Smooth muscle cell (in vitro differentiated cells): ENCODE results near the gene TSPEAR. TPM values are rescaled to one million over a fixed set of nuclear protein-coding genes. Genes with fewer than 3 reads are reported as not detected.

Experiments used
- DNase-seq: peaks from one replicate; lab custom pipeline; 2025; ENCODE audit not compliant: unreplicated experiment; lab: John Stamatoyannopoulos, UW
- H2AFZ ChIP-seq: fragments of 200-600 bp; sonication (generic); 2 replicates; pipeline ENCODE4 v1.6.0; 2016; ENCODE audit warnings: antibody characterized with exemption, low read depth, mild to moderate bottlenecking
- H3F3A ChIP-seq: fragments of 200-600 bp; sonication (generic); 2 replicates; pipeline ENCODE4 v1.6.0; 2017; ENCODE audit warnings: antibody characterized with exemption, low read depth
- H3K27ac ChIP-seq: fragments of 200-600 bp; sonication (generic); 2 replicates; pipeline ENCODE4 v1.5.1; 2016; ENCODE audit warnings: low read depth, mild to moderate bottlenecking
- H3K27me3 ChIP-seq: fragments of 200-600 bp; sonication (generic); 2 replicates; pipeline ENCODE4 v1.6.1; 2016; ENCODE audit warnings: low read depth, mild to moderate bottlenecking
- H3K36me3 ChIP-seq: fragments of 200-600 bp; sonication (generic); 2 replicates; pipeline ENCODE4 v1.5.1; 2016; ENCODE audit warnings: low read depth
- H3K4me1 ChIP-seq: fragments of 200-600 bp; sonication (generic); 2 replicates; pipeline ENCODE4 v1.5.1; 2016; ENCODE audit warnings: low read depth
- H3K4me2 ChIP-seq: fragments of 200-600 bp; sonication (generic); 2 replicates; pipeline ENCODE4 v1.6.0; 2016; ENCODE audit warnings: mild to moderate bottlenecking
- H3K4me3 ChIP-seq: fragments of 200-600 bp; sonication (generic); 2 replicates; pipeline ENCODE4 v1.5.1; 2016; ENCODE audit warnings: mild to moderate bottlenecking
- H3K79me2 ChIP-seq: fragments of 200-600 bp; sonication (generic); 2 replicates; pipeline ENCODE4 v1.6.0; 2016; ENCODE audit warnings: low read depth, mild to moderate bottlenecking
- H3K9ac ChIP-seq: fragments of 200-600 bp; sonication (generic); 2 replicates; pipeline ENCODE4 v1.6.0; 2016; ENCODE audit warnings: low read depth
- H3K9me3 ChIP-seq: fragments of 200-600 bp; sonication (generic); replicated peaks from 2 replicates; pipeline ENCODE4 v1.5.1; 2016; ENCODE audit warnings: low read depth
- H4K20me1 ChIP-seq: fragments of 200-600 bp; sonication (generic); 2 replicates; pipeline ENCODE4 v1.6.0; 2016; ENCODE audit warnings: low read depth
- WGBS: methylation state at CpG from one replicate; pipeline ENCODE4 v1.1.7; 2016; ENCODE audit warnings: low lambda C conversion rate; 5-methylcytosine and 5-hydroxymethylcytosine counted together
- polyA plus RNA-seq: library from polyadenylated mRNA; unstranded; fragments of >200 nt; fragmentation: Nextera tagmentation; extraction: Ambion mirVana; gene quantifications from 2 replicates; pipeline ENCODE4 v1.2.1, GENCODE V29; 2016
- total RNA-seq: library from RNA; depleted of rRNA; stranded (reverse); fragments of >200 nt; gene quantifications from 2 replicates; pipeline ENCODE4 v1.2.3, GENCODE V29; 2014
- TF ChIP-seq, protein P1 (sequence below): fragments of 200-600 bp; sonication (generic); IDR thresholded peaks from 2 replicates; pipeline ENCODE4 v1.5.1; 2017; ENCODE audit warnings: borderline replicate concordance, mild to moderate bottlenecking, antibody characterized with exemption; ENCODE audit not compliant: insufficient read depth, poor library complexity, severe bottlenecking

TSPEAR gene
- total and polyA plus RNA-seq, 2 experiments from 2014 or later = 0.71 TPM; not detected in 1

DNA sequence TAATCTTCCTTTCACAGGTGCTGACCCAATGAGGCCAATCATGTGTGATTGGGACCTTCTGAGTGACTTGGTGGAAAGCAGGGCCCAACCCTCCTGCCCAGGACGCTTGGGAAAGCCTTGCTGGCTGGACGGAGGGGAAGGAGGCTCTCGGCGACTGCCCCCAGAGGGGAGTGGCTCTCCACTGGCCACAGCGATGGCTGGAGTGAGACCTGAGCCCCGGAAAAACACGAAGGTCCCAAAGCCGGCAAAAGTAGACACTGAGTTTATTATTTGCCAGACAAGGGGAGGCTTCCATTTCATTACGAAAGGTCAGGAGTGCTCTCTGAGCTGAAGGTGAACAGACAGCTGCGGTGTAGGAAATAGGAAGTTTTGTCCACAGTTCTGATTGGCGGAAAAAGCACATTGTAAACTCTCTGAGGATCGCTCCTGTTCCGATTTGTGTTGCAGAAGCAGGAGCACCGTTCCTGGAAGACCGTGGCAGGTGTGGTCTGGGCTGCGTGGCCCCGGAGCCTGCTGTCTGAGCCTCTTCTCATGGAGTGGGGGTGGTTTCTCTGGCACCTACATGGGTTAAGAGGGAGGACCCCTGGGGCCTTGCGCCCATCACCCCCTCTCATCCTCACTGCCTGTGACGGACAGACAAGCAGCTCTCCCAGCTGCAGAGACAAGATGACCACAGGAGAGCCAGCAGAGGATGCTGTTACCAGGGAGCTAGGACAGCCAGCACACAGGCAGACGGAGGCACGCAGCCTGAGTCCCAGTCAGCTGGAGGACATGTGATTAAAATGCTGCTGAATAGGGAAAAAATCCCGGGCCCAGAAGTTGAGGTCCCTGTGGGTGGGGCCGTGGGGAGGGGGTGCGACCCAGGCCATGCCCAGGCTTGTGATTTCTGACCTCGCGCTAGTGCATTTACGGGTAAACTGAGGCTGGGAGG is 212.8 kb downstream of the TSPEAR start:
- Histone ChIP-seq H2AFZ (no peak overlapping the region), H3K79me2 (no peaks in the 10 kb centered on the region), H3K9ac (no peak overlapping the region), H3F3A (no peaks in the 10 kb centered on the region), H4K20me1 (peaks cover 14% of the 10 kb centered on the region), H3K4me3 (no peak overlapping the region), H3K27ac (no peak overlapping the region), H3K36me3 (no peaks in the 10 kb centered on the region), H3K4me1 (peaks cover 7% of the 10 kb centered on the region), H3K4me2 (no peak overlapping the region), H3K9me3 (no peaks in the 10 kb centered on the region), H3K27me3 (no peaks in the 10 kb centered on the region)
- DNase-seq = no peak
- WGBS = 92% methylated on average over 27 of the region's 27 CpGs
- TF ChIP-seq, protein P1, sequence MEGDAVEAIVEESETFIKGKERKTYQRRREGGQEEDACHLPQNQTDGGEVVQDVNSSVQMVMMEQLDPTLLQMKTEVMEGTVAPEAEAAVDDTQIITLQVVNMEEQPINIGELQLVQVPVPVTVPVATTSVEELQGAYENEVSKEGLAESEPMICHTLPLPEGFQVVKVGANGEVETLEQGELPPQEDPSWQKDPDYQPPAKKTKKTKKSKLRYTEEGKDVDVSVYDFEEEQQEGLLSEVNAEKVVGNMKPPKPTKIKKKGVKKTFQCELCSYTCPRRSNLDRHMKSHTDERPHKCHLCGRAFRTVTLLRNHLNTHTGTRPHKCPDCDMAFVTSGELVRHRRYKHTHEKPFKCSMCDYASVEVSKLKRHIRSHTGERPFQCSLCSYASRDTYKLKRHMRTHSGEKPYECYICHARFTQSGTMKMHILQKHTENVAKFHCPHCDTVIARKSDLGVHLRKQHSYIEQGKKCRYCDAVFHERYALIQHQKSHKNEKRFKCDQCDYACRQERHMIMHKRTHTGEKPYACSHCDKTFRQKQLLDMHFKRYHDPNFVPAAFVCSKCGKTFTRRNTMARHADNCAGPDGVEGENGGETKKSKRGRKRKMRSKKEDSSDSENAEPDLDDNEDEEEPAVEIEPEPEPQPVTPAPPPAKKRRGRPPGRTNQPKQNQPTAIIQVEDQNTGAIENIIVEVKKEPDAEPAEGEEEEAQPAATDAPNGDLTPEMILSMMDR = no peak

DNA sequence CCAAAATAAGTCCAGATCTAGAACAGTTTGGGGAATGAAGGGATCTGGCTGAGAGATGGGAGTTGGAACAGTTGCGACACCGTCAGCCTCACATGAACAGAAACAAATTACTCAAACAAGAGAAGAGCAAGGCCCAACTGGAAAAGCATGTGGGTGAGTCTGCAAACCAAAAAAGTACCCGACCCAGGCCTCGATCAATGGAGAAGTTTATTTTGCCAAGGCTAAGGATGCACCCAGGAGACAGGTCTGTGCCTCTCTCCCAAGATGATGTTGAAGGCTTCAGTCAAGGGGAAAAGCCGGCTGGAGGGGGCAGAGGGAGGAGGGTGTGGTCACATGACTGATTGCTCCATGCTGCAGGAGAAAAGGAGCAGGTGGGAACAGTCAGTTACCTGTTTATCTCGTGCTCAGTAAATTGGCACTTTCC is 213.7 kb downstream of the TSPEAR start:
- no peak overlapping the region for H3K27ac ChIP-seq
- peaks cover 14% of the 10 kb centered on the region for H4K20me1 ChIP-seq
- DNase-seq = no peak
- H3K4me2 ChIP-seq = no peak overlapping the region
- H3K79me2 ChIP-seq = no peaks in the 10 kb centered on the region
- H3K4me3 ChIP-seq = no peak overlapping the region
- no peaks in the 10 kb centered on the region for H3K9me3 ChIP-seq
- H3K36me3 ChIP-seq = no peaks in the 10 kb centered on the region
- peaks cover 7% of the 10 kb centered on the region for H3K4me1 ChIP-seq
- no peaks in the 10 kb centered on the region for H3F3A ChIP-seq
- 82% methylated on average over 6 of the region's 6 CpGs for WGBS
- H3K9ac ChIP-seq = no peak overlapping the region
- H3K27me3 ChIP-seq = no peaks in the 10 kb centered on the region
- no peak overlapping the region for H2AFZ ChIP-seq
- TF ChIP-seq, protein P1 = no peak

DNA sequence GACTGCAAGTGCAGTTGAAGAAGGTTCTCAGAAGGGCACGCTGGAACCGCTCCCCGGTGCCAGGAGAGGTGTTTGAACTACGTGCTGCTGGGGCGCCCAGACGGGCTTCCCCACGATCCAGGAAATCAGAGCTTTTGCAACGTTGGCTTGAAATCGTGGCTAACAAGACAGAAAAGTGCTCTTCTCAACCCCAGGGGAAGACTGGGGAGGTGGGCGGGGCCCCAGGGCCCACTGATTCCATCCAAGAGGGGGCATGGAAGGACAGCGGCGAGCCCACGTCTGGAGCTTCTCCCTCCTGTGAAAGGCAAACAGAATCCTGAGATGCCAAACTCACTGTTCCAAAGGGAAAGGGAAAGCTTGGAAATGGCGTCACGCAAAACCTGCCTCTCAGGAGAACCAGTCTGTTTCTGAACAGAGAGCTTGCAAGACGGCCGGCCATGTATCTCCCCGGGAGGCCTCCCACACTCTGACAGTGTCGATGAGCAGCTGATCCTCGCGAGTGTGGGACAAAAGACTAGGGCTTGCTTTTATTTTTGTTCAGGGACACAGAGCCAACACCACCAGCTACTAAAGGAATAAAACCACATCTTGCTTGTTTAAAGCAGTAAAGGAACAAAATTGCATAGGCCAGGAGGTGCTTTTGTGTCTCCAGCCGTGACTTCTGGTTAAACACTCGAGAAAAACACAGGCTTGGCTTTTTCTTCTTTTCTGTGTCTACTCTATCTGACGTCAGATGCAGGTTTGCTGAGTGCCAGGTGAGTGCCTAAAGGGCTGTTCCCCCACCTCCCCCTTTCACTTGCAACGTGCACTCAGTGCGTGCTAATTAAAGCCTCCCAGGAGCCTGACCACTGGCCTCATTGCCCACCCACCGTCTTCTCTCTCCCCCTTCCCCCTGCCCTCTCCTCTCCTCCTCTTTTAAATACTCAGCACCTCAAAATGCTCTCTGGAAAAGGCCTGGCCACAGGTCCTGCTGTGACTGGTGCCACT is 214.5 kb downstream of the TSPEAR start:
- H3K4me2 ChIP-seq = no peak overlapping the region
- H3K9ac ChIP-seq = no peak overlapping the region
- TF ChIP-seq, protein P1 = no peak

More for the DNA sequence above, 214.5 kb downstream of the TSPEAR start:
- Histone ChIP-seq H3K27me3 (no peaks in the 10 kb centered on the region), H3K9me3 (no peaks in the 10 kb centered on the region), H2AFZ (no peak overlapping the region), H3K36me3 (no peaks in the 10 kb centered on the region), H3K27ac (no peak overlapping the region), H3K4me3 (no peak overlapping the region), H3F3A (no peaks in the 10 kb centered on the region), H3K4me1 (peaks cover 7% of the 10 kb centered on the region), H4K20me1 (peaks cover 11% of the 10 kb centered on the region), H3K79me2 (no peaks in the 10 kb centered on the region)
- no peak for DNase-seq
- WGBS = 81% methylated on average over 27 of the region's 27 CpGs
